ENCODE results near the gene MIER2. TPM values are rescaled to one million over a fixed set of nuclear protein-coding genes. Genes with fewer than 3 reads are reported as not detected.

Gene MIER2
- total RNA-seq, 1 donor from 2014 or later = 30.7 TPM

DNA sequence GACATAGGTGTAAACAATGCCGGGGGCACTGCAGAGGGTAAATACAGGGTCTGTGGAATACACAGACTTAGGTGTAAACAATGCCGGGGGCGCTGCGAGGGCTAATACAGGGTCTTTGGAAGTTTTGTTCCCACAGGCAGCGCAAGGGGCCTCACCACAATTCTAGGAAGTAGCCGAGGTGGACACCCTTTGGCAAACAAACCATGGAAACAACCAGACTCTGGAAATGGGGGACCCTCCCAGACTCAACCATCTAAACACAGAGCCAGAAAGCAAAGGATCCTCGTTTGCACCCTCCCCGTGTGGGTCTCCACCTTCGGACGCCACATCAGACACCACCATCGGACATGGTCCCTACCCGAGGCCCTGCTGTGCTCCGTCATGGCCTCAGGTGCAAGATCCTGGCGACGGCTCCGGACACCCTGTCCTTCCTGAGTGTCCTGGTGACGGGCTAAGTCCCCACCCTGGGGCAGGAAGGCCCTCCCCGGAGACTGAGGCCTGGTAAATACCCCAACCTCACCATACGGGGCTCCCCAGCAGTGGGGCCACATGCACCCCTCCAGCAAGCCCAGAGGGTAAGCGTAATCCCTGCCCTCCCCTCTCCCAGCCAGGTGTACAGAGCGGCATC lies 36.7 kb downstream of the MIER2 start:
- H3K9me3 ChIP-seq = no peaks in the 10 kb centered on the region
- H3K27me3 ChIP-seq = no peaks in the 10 kb centered on the region
- H3K36me3 ChIP-seq = peaks cover 4 to 46% of the 10 kb centered on the region in 2 donors
- H3K27ac ChIP-seq = no peak overlapping the region
- TF ChIP-seq POLR2A (IDR thresholded peaks at IDR 0.05) (no peak), POLR2AphosphoS5 (IDR thresholded peaks at IDR 0.05; ENCODE audit: insufficient read depth in 1 of 2, low read depth in 1 of 2) (no peak)
- TF ChIP-seq, protein P1, sequence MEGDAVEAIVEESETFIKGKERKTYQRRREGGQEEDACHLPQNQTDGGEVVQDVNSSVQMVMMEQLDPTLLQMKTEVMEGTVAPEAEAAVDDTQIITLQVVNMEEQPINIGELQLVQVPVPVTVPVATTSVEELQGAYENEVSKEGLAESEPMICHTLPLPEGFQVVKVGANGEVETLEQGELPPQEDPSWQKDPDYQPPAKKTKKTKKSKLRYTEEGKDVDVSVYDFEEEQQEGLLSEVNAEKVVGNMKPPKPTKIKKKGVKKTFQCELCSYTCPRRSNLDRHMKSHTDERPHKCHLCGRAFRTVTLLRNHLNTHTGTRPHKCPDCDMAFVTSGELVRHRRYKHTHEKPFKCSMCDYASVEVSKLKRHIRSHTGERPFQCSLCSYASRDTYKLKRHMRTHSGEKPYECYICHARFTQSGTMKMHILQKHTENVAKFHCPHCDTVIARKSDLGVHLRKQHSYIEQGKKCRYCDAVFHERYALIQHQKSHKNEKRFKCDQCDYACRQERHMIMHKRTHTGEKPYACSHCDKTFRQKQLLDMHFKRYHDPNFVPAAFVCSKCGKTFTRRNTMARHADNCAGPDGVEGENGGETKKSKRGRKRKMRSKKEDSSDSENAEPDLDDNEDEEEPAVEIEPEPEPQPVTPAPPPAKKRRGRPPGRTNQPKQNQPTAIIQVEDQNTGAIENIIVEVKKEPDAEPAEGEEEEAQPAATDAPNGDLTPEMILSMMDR (IDR thresholded peaks at IDR 0.05) = no peak
- no peaks in the 10 kb centered on the region for H3K4me1 ChIP-seq
- intact Hi-C loops (cut with DNase I) = no loop called here
- no peak for DNase-seq (ENCODE audit: extremely low spot score in 2 of 2)
- no peak overlapping the region for H3K4me3 ChIP-seq

DNA sequence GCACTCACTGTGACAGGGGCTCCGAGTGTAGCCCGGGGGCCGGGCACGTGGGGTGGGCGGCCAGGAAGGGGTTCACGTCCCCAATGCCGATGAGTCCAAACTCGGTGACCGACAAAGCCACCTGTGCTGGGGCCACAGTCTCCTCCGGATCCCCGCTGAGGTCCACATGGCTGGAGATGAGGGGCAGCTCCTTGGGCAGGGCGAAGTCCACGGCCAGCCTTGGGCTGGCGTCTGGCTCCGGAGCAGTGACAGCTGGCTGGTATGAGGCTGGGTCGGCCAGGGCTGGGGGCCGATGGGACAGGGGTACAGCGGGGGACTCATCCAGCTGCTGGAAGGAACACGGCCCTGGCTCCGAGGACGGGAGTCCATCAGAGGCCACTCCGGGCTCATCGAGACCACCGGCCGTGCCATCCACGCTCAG lies 37.5 kb downstream of the MIER2 start:
- no peaks in the 10 kb centered on the region for H3K4me1 ChIP-seq
- intact Hi-C loops (cut with DNase I) = no loop called here
- no peaks in the 10 kb centered on the region for H3K9me3 ChIP-seq
- H3K27ac ChIP-seq = no peak overlapping the region
- no peak for DNase-seq (ENCODE audit: extremely low spot score in 2 of 2)
- H3K4me3 ChIP-seq = no peak overlapping the region
- peaks cover 4 to 46% of the 10 kb centered on the region in 2 donors for H3K36me3 ChIP-seq
- no peaks in the 10 kb centered on the region for H3K27me3 ChIP-seq
- TF ChIP-seq POLR2AphosphoS5 (IDR thresholded peaks at IDR 0.05; ENCODE audit: insufficient read depth in 1 of 2, low read depth in 1 of 2) (no peak), POLR2A (IDR thresholded peaks at IDR 0.05) (no peak)
- TF ChIP-seq, protein P1 (IDR thresholded peaks at IDR 0.05) = no peak

DNA sequence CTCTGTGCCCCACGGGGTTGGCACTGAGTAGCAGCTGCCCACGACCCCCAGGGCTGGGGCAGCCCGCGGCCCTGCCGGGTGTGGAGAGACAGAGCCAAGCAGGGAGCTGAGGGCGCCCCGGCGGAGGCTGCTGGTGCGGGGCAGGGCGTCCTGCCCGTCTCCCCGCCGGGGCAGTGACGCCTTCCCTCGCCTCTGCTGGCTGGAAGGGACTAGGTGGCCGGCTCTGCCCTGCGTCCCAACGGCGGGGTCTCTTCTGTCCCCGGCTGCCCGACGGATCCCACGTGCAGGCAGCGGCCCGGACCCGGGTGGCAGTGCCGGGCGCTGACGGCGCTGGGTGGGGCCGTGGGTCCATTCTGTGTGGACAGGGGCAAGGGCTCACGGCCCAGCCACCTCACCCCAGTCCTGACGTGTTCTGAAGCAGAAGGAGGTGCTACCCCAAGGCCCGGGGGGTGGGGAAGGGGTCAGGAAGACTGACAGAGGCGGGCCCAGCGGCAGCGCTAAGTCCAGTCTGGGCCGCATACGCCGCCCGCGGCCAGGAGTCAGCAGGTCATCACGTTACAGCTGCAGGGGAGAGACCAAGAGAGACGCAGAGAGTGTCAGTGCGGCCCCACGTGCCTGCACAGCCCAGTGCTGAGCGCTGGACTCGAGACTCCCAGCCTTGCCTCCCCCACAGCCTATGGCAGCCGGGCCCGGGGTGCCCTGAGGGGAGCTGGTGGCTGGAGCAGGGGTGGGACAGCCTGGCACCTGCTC lies 38.3 kb downstream of the MIER2 start:
- Histone ChIP-seq H3K27me3 (no peaks in the 10 kb centered on the region), H3K4me1 (no peaks in the 10 kb centered on the region), H3K4me3 (no peak overlapping the region), H3K36me3 (peaks cover 4 to 40% of the 10 kb centered on the region in 2 donors), H3K9me3 (no peaks in the 10 kb centered on the region), H3K27ac (no peak overlapping the region)
- intact Hi-C loops (cut with DNase I) = no loop called here
- TF ChIP-seq, protein P1 (IDR thresholded peaks at IDR 0.05) = no peak
- no peak for TF ChIP-seq POLR2A (IDR thresholded peaks at IDR 0.05)
- TF ChIP-seq POLR2AphosphoS5 (IDR thresholded peaks at IDR 0.05; ENCODE audit: insufficient read depth in 1 of 2, low read depth in 1 of 2) = no peak
- DNase-seq (ENCODE audit: extremely low spot score in 2 of 2) = no peak

DNA sequence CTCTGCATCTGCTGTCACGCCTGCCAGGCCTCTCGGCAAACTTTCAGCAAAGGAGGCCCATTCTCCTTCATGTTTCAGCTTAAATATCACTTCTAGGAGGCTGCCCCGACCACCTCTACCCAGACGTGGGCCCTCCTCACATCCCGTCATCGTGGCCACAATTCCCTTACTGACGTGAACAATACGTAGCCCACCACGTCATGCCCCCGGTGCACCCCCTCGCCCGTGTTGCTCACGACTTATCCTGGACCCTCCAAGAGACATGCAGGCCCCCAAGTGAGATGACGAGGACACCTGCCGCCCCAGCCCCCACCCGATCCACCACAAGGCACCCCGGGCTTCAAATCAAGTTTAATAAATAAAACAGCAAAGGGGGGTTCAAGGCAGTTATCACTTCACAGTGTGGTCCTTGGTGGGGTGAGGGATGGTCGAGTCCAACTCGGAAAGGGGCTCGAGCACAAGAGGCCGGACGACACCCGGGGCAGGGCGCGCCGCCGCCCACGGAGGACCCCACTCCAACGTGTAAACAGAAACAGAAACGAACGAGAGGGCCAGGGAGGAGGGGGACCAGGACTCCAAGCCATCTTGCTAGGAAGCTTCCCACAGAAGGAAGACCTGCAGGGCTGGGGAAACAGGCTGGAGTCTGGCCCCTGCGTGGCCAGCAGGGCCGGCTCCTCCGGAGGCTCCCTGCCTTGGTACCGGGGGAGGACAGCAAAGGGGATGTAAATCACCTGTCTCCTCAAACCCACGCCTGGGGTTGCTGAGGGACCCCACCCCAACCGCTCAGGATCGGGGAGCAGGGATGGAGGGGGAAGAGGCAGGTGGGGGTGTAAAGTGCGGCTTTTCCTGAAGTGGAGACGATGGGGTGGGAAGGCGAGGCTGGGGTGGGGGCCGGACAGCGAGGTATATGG lies 39.1 kb downstream of the MIER2 start:
- H3K27me3 ChIP-seq = no peaks in the 10 kb centered on the region
- H3K4me3 ChIP-seq = no peak overlapping the region
- TF ChIP-seq POLR2A (IDR thresholded peaks at IDR 0.05) = no peak
- no peak for TF ChIP-seq POLR2AphosphoS5 (IDR thresholded peaks at IDR 0.05; ENCODE audit: insufficient read depth in 1 of 2, low read depth in 1 of 2)
- TF ChIP-seq, protein P1 (IDR thresholded peaks at IDR 0.05) = no peak
- H3K36me3 ChIP-seq = peaks cover 4 to 32% of the 10 kb centered on the region in 2 donors
- H3K27ac ChIP-seq = no peak overlapping the region
- no peaks in the 10 kb centered on the region for H3K4me1 ChIP-seq
- no peaks in the 10 kb centered on the region for H3K9me3 ChIP-seq
- intact Hi-C loops (cut with DNase I) = no loop called here
- no peak for DNase-seq (ENCODE audit: extremely low spot score in 2 of 2)

Measured in vagina (tissue), 2 donors.